NCI-H460 (cell line): ENCODE data around the gene IMPACT. TPM values are rescaled to one million over a fixed set of nuclear protein-coding genes. Genes with fewer than 3 reads are reported as not detected.

Experiments used
- DNase-seq: peaks from one replicate; pipeline ENCODE4 v3.0.0-alpha.2; 2016; ENCODE audit warnings: low read depth; ENCODE audit errors: extremely low read depth
- total RNA-seq: library from RNA; depleted of rRNA; stranded (reverse); fragments of >200 nt; shearing (Covaris generic); gene quantifications from 2 replicates; pipeline ENCODE4 v1.2.3, GENCODE V29; 2014

IMPACT gene
- total RNA-seq, 1 experiment from 2014 or later = 24.9 TPM

DNA sequence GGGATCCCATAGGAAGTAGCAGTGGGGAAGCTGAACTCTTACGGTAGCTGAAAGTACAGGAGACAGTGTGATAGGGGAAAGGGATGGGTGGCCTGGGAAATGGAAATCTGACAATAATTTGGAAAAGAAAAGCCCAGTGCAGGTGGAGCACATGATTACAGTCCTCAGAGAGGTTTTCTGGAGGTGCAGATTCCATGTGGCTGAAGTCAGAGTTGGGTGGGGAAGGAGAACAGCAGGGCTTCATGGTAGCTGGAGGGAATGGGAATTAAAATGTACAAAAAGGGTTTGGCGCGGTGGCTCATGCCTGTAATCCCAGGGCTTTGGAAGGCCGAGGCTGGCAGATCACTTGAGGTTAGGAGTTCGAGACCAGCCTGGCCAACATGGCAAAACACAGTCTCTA is 46.1 kb downstream of the IMPACT start:
- no peak for DNase-seq

- no peak for DNase-seq
These were observed 47.9 kb downstream of the IMPACT start for GRCh38 chr18:24474406-24474805.

DNA sequence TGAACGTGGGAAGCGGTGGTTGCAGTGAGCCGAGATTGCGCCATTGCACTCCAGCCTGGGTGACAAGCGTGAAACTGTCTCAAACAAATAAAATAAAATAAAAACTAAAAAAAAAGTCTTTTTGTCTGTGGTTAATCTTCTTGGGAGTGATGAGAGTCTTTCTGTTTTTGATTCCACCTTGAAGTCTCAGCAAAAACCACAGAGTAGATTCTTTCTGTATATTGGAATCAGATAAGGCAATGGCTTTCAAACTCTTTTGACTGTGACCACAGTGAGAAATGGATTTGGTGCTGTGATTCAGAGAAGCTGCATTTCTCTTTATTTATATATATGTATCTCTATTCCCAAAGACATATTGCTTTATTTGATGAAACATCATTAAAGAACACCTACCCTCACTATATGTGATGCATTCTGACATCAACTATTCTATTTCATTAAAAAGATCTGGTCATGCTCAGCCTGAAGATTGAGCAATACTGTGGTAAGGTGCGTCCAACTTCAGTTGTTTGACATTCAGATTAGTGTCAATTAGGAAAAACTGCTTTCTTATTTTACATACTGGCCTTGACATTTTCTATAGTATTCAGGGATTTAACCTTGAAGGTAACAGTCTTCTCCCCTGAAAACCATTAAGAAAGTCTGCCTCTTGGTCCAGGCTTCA is 49.6 kb downstream of the IMPACT start:
- no peak for DNase-seq

DNA sequence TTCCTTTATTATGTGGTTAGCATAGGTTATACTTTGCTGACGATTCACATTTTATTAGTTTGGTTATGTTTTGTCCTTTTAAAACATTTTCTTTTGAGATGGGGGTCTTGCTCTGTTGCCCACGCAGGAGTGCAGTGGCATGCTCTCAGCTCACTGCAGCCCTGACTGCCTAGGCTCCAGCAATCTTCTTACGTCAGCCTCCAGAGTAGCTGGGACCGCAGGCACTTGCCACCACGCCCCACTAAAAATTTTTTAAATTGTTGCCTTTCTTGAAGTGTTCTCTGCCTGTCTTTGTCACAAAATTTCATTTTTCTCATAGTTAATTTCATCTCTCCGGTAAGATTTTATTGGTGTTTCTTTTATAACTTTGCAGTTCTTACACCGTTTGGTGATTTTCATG is 52.9 kb downstream of the IMPACT start:
- DNase-seq = no peak

DNA sequence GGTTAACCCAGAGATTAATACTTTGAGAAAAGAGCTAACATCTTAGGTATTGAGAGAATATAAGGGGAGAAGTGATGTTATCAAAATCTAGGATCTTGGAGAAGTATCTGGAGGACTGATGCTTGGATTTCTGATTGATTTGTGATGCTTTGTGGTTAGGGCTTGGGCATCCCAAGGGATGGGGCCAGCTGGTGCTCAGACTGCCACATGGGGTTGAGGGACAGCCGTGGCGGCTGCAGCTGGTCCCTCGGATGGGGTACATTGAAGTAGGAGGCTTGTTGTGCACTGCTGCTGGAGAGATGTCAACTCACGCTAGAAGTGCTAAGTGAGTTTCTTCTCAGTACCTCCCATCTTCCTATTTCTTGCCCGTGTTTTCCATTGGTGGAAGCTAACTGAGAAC is 56.4 kb downstream of the IMPACT start:
- no peak for DNase-seq

GRCh38 chr18:24485681-24486080 is 59.2 kb downstream of the IMPACT start:
- DNase-seq = no peak

GRCh38 chr18:24486684-24487083 is 60.2 kb downstream of the IMPACT start:
- DNase-seq = no peak

- DNase-seq = peak; percentile 21
These were observed 62.5 kb downstream of the IMPACT start for GRCh38 chr18:24488824-24489493.

DNA sequence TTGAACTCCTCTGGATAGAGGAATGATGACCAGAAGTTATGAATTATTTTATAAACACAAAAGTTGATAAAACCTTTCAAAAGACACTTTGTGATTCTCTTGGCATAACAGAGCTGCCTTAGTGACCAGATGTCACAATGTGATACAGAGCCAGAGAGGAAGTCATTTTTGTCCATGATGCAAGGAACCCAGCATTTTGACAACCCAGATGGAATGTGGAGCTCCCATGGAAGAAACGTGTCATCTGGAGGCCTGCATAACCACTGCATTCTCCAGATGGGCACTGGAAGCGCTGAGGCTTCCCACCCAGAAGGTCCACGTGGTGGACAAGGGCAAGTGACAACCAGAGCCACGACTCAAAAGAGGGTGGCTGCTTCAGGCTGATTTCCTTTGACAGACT is 64.1 kb downstream of the IMPACT start:
- DNase-seq = no peak

DNA sequence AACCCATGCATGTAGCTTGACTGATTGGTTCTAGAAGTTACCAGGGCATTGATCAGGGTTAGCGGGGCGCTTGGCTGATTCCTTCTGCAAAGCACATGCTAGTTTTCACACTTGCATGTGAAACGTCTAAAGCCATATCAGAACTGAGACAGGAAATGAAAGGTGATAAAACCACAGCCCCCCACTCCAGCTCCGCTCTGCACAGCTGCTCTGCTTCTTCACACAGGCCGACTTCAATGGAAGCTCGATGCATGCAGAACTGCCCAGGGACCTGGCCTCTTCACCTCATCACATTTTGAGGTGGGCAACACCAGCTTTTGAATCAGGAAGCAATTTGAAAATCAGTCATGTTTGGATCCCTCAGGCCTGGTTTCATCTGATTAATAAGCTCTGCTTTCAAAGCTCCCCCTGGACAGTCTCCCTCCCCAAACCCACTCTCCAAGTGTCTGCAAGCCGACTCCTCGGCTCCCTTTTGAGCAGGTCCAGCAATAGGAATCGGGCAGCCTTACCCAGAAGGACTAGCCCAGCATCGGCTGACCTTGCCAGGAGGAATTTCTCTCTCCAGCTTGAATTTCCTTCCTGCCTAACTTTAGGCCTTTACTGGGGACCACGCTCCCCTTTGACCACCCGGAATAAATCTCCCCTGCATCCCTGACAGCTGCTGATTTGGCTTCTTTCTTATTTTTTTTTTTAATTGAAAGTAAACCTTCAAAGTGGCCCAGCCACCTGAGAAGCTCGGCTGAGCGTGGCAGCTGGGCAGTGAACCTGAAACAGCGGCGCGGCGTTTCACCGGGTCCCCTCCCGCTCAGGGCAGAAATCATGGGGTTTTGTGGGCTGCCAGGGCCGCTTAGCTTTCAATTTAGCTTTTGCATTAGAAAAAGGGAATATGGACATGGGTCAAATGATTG is 65.7 kb downstream of the IMPACT start:
- no peak for DNase-seq

GRCh38 chr18:24494586-24494985 is 68.1 kb downstream of the IMPACT start:
- DNase-seq = no peak

GRCh38 chr18:24497031-24497754 is 70.7 kb downstream of the IMPACT start:
- no peak for DNase-seq

DNA sequence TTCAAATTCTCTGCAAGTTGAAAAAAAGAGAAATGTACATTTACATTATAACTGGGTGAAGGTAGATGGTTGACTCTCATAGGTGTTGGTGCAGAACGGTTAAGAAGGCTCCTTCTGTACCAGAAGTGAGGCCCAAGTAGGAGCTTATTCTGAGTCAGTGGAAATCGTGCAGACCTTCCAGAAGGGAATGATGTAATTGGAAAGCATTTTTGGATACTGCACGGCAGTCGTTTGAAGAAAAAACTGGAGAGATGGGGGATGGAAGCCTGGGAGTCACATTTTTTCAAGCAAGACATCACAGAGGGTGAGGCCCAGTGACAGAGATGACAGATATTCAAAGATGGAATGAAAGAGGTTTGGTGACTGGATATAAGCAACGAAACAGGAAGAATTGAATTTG is 73.3 kb downstream of the IMPACT start:
- no peak for DNase-seq

- DNase-seq = no peak
These were observed 73.7 kb downstream of the IMPACT start for GRCh38 chr18:24500217-24500616.

DNA sequence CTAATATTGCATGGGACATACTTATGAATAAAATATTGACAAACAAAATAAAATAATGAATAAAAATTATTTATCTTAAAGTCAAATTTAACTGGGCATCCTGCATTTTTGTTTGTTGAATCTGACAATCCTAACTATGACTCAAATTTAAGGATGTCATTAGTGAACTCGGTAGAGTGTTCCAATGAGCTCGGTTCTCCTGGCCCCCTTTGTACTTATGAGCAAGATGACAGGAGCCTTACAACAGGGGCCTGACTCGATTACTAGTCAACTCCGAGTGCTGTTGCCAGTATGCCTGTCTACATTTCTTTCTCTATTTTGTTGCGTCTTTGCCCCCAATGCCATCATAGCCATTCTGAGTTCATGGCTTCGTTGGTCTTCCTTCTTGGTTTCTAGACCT is 74.3 kb downstream of the IMPACT start:
- no peak for DNase-seq

GRCh38 chr18:24502667-24503523 is 76.4 kb downstream of the IMPACT start:
- no peak for DNase-seq
